ELR (cell line): ENCODE results near the gene WDSUB1.

Experiments
- DNase-seq: peaks from one replicate; pipeline ENCODE4 v3.0.0-alpha.2; 2015; ENCODE audit warnings: low read depth

WDSUB1 gene

DNA sequence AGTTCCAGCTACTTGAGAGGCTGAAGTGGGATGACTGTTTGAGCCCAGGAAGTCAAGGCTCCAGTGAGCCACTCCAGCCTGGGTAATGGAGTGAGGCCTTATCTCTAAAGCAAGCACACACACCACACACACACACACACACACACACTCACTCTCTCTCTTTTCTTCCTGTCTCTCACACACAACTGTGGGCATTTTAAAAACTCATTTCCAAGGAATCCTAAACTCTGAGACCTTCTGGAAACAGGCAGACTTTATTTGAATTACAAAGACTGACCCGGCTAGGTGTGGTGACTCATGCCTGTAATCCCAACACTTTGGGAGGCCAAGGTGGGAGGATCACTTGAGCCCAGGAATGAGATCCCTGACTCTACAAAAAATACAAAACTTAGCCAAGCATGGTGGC lies 21.3 kb downstream of the WDSUB1 start:
- peak; percentile 34 for DNase-seq

DNA sequence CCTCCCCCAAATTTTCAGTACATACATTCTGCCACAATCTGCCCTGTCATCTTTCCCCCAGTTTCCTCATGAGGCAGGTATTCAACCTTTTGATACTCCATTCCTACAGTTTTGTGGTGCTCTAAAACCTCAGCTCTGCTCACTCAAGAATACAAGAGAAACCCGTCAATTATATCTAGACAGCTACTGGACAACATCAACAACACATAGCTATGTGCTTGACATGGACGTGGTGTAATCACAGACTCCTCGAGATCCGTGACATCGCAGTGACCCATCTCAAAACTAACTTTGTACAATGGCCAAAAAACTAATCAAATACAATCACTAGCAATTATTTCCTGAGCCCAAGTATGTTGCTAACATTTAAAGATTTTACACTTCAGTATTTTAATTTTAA lies 23.6 kb downstream of the WDSUB1 start:
- no peak for DNase-seq

DNA sequence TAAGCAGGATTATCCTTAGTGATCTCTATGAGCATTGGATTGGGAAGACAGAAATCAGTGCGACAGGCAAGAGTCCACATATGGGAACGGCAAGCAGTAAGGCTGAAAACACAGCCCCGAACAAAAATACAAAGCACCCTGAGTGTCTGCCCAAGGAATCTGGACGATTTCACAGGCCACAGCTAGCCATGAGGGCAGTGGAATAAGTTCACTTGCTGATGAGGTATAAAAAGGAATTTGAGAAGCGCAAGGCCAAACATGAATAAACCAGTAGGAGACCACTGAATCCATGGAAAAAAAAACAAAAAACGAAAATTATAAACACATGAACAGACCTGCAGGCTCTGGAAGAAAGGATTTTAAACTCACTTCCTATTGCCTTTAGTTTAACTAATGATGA lies 24.3 kb downstream of the WDSUB1 start:
- no peak for DNase-seq

DNA sequence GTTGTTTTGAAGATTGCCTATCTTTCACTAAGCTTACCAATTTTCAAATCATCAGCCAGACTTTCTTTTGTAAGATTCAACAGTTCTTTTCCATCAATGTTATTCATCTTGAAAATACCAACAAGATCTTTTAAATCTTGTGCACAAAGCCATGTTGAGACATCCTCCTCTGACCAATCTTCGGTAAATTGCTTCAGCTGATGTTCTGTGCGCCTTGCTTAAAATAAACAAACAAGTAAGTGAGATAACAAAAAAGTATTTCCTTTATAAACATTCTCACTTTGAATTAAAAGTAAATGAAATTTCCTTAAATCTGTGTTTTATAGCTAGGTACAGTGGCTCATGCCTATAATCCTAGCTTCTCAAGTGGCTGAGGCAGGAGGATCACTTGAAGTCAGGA lies 30.3 kb downstream of the WDSUB1 start:
- DNase-seq = peak; percentile 49

DNA sequence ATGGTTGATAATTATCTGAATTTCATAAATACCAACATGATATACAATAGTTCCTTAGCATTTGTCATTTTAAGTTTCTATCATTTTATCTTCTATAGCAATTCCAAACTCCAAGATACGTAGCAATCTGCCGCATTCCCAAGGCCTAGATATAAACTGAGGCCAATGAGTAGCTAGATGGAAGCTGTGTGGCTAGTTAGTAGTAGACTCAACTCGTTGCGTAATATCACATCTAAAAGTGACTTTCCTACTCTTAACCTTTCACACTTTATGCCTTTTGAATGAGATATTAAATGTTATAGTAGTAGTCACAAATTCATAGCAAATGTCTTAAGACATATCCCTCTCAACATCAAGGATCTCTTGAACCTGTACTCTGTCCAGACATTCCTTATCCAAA lies 33.6 kb downstream of the WDSUB1 start:
- DNase-seq = no peak

DNA sequence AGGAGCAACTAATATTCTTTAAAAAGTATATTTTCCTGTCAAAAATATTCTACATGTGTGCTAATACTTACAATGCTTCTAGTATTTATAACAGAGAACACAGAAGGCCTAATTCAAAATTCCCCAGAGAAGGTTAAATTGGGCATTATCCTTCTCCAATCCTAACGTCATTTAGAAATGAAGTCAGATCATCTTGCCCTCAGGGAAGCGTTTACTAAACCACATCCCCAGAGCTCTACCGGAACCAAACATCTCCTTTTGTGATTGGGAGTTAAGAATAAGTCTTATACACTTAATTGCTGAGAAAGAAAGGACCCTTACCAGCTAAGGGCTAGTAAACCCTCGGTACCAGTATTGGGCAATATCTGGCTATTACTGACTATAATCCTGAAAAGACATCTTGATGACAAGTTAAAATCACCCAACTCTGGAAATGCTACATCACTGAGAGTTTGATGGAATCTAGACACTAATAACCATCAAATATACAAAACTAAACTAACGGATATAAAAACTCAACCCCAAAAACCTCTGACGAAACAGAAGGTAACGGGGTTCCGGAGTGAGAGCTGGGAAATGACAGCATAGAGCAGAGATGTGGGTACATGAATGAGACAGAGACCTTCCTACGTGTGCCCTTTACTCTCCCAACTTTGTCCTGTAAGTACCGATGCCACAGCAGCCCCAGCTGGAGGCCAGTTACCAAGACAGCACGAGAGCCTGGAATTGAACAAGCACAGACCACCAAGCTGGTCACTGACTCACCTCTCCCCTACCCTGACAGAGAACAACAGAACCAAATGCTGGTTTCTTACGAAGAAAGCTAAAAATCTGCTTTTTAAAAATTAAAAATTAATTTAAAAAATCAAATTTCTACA lies 35.0 kb downstream of the WDSUB1 start:
- DNase-seq = peak; percentile 47

DNA sequence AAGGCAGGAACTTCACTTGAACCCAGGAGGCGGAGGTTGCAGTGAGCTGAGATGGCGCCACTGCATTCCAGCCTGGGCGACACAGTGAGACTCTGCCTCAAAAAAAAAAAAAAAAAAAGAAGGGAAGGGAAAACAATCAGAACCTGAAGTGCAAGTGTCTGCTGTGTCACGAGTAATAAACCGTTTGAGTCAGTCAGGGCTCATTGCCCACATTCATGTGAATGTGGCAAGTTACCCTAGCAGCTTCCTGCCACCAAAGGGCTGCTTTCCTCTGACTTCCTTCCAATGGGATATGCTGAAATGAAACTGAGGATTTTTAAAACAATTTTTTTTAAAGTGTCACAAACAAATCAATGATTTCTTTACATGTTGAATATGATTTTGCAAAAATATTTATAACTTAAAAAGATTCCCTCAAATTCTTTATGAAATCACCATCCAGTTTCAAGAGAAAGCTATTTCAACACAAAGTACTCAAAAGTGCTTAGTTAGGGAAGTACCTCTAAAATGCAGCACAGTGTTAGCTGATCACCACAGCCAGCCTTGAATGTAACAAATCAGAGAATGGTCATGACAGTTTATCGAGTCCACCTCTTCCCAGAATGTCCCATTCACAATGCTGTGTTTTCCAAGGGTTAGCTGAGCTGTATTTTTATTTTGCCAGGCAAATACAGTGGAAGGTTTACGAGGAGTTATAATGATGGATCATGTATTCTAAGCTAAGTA lies 36.4 kb downstream of the WDSUB1 start:
- DNase-seq = peak; percentile 90

DNA sequence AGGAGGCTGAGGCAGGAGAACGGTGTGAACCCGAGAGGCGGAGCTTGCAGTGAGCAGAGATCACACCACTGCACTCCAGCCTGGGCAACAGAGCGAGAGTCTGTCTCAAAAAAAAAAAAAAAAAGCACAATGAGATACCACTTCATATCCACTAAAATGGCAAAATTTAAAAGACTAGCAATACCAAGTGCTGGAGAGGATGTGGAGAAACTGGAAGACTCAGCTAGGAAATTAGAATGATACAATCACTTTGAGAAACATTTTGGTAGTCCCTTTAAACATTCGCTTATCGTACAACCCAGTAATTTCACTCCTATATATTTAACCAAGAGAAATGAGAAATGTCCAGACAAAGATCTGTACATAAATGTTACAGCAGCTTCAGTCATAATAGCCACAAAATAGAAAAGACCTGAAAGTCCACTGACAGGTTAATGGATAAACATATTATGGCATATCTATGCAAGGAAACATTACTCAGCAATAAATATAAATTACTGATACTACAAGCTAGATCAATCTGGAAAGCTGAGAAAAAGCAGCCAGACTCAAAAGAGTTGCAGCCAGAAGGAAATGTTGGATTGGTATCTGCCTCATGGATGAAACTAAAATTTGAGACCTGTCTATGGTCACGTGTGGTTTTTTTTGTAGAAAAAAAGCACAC lies 40.0 kb downstream of the WDSUB1 start:
- no peak for DNase-seq

DNA sequence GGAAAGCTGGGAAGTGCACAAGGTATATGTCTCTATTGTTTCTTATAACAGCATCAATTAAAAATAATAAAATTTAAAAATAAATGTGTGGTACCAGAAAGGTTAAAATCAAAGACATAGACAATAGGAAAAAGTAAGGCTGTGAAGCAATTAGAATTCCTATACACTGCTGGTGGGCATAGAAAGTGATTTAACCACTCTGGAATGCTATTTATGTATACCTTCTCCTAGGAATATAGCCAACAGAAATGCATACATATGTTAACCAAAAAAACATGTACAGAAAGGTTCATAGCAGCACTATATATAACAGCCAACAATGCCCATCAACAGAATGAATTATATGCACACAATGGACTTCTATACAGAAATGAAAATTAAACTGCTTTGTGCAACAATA lies 43.0 kb downstream of the WDSUB1 start:
- peak; percentile 55 for DNase-seq

DNA sequence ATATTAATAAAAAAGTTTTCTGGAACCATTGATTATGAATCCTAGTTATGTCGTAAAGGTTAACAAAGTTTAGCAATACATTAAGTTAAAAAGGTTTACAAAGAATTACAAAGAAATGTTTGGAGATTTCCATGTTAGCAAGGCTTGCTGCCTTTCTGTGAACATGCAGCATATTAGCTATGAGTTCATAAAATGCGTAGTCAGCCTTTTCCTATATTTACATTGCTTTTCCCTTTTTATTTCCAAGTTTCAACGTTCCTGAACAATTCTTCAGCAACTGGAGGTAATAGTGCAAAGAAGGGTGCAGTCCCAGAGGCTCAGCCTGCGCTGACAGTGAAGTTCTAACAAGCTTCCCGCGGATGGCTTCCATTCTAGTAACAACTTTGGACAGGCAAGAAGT lies 51.6 kb downstream of the WDSUB1 start:
- no peak for DNase-seq

DNA sequence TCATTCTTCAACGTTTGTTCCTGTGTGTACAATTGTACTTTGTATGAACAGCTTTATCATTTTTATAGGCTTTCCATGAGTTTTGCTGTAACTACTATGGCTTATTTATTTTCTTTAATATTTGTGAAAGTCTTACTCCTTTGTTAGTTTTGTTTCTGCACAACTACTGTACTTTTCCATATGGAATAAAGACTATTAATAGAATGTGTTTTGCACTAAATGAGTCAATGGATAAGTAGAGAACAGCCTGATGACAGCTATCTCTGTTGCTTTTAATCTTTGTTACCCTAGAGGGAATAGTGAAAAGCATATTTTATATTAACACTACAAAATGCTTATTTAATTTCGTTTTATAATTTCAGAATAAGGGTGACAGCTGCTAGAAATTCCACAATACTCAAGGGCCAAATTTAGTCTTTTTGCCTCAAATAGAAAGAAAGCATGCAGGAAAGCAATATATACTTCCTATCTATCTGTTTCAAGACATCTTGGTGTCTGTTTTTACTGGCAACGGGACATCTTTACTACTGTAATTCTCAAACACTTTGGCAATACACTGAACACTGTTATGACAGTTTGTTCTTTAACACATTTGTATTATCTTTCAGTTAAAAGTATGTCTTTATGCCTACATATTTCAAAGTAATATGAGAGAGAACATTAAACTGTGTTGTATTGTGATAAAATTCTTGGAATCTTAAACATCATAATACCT lies 53.9 kb downstream of the WDSUB1 start:
- DNase-seq = no peak

DNA sequence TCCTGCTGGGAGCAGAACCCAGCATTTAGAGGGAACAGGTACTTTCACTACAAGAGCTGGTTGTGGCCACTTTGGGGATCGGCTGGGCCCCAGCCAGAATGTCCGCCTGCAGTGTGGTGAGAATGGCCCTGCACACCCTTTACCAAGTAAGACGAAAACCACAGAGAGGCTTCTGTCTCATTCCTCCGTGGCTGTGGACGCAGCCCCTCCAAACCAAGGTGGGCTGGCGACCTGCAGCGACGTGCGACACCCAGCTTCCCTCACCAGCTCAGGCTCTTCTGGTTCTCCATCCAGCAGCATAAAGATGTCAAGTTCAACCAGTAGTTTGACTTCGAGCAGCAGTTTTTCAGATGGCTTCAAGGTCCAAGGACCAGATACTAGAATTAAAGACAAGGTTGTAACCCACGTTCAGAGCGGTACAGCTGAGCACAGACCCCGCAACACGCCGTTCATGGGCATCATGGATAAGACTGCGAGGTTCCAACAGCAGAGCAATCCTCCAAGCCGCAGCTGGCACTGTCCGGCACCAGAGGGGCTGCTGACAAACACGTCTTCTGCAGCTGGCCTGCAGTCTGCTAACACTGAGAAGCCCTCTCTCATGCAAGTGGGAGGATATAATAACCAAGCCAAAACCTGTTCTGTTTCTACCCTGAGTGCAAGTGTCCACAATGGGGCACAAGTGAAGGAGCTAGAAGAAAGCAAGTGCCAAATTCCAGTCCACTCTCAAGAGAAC lies 56.2 kb downstream of the WDSUB1 start:
- DNase-seq = no peak

DNA sequence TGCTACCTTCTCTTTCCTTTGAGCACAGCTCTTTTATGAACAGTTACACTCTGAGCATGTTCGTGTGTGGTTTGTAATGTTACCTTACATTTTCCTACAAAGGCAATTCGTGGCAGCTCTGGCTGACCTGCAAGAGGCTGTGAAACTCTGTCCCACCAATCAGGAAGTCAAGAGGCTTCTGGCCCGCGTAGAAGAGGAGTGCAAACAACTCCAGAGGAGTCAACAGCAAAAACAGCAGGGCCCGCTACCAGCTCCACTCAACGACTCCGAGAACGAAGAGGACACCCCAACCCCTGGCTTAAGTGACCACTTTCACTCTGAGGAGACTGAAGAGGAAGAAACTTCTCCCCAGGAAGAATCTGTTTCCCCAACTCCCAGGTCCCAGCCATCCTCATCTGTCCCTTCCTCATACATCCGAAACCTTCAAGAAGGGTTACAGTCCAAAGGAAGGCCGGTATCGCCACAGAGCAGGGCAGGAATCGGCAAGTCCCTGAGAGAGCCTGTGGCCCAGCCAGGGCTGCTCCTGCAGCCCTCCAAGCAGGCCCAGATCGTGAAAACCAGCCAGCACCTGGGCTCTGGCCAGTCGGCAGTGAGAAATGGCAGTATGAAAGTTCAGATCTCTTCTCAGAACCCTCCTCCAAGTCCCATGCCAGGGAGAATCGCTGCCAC lies 56.9 kb downstream of the WDSUB1 start:
- no peak for DNase-seq

DNA sequence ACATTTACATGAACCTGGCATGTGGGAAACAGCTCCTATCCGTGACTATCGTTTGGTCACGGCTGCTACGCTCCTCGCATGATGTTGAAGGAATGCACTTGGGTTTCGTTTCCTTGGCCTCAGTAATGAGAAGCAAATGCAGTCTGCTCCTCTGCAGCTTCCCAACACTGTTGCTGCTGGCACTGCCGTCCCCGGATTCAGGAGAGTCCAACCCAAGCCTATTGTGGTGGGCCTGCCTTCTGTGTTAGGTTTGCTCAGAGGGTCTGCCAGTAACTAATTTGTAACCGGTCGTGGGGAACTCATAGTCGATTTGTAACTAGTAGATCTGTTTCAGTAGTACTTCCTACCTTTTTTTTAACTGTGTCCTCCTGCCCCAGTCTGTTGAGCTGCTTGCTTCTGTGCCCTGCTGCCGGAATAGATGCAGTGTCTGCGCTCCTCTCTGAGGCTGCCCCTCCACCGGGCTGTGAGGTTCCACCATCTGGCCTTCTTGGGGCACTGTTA lies 58.4 kb downstream of the WDSUB1 start:
- DNase-seq = no peak

DNA sequence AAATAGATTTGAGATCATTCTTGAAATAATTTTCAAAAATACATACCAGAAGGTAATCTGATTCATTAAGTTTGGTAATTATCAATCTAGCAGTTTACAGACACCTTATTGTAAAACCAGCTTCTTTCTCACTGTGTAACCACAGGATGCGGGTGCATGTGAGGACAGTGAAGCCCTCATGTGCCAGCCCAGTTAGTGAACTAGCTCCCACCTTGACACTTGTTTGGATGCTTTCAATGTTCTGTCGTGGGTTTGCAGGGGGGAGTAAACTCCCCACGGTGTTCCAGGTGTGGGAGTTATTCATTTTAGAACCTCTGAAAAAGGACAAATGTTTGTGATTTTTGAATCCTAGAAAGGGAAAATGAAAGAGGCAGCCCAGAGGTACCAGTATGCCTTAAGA lies 59.0 kb downstream of the WDSUB1 start:
- no peak for DNase-seq

DNA sequence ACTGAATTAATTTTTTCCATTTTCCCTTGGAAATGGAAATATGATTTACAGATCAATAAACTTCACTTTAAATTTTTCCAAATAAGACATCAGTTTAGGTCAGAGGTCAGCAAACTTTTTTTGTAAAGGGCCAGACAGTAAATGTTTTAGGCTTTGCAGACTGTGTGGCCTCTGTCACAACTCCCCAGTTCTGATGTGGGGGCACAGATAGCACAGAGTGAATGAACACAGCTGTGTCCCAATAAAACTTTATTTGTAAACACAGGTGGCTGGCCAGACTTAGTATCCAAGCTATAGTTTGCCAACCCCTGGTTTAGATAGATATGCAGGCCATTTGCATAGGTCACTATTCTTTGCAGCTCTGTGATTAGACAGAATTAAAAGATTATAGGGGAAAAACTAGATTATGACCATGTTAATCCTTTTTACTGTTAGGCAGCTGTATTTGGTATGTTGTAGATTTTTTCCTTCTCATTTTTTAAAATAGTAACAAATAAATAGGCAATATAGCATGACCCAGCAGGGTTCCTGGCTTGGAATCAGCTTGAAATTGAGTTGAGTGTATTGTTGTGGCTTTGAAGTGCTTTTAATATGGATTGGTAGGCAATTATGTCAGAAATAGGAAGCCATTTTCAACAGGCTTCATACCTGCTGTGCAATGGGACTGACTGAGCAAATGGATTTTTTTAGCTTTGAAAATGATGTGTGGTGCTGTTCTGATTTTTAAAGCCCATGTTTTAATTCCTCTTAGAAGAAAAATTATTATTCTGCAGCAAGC lies 59.7 kb downstream of the WDSUB1 start:
- no peak for DNase-seq

DNA sequence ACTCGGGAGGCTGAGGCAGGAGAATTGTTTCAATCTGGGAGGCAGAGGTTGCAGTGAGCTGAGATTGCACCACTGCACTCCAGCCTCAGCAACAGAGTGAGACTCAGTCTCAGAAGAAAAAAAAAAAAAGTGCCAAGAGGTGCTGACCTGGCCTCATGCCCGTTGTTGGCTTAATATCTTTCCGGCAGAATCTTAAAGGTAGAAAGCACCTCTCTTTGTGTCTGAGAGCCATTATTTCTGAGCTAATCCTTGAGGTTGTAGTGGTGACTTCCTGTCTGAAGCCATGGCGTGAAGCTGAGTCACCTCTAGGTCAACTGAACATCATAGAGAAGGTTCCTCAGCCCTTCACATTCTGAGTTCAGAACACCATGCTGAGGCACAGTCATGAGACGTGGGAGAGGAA lies 60.4 kb downstream of the WDSUB1 start:
- peak; percentile 85 for DNase-seq

DNA sequence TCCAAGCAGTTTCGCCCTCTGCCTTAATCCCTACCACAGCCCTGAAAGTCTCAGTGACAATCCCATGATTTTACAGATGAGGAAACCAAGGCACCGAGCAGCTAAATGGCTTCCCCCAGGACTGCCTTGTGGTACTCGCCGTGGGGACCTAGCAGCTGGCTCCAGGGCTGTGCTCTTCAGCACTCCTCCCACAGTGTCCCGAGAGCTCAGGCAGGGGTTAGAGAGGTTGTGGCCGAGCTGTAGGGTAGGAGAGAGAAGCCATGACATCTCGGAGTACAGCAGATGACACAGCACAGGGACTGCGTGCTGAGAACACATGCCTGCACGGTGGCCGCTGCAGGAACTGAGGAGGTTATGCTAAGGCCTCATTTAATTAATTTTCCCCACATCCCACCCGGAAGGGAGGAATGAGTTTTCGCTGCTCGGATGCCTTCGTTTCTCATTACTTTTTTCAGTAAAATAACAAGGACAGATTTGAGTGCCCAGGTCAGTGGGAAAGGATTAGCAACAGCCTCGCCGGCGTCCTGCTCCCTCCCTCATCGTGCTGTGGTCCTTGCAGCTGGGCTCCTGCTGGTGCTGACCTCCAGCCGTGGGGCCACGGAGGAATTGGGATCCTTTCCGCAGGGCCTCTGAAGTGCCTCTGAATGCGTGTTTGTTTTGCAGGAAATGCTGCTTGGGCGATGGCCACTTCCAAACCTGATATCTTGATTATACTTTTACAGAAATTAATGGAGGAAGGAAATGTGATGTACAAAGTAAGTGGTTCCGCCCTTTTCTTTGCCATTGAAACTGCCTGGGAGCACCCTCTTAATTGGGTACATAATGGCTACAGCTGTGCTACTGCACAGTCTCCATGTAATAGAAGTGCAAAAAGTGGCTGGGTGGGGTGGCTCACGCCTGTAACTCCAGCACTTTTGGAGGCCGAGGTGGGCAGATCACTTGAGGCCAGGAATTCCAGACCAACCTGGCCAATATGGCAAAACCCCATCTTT lies 61.2 kb downstream of the WDSUB1 start:
- DNase-seq = no peak
